Keratinocyte (primary cell): Measurements from ENCODE around the gene BABAM2. TPM values are rescaled to one million over a fixed set of nuclear protein-coding genes. Genes with fewer than 3 reads are reported as not detected.

Experiments
- DNase-seq: peaks from one replicate; pipeline ENCODE4 v3.0.0-alpha.2; 2011; ENCODE audit warnings: low read depth, missing footprints, low spot score
- FAIRE-seq: peaks from 2 replicates; lab custom pipeline; 2011; peaks lifted over from hg19 to GRCh38; lab: Jason Lieb, UNC
- H2AFZ ChIP-seq: 2 replicates; pipeline ENCODE4 v1.6.0; 2012; ENCODE audit warnings: low read length, control low read depth, inconsistent platforms; ENCODE audit not compliant: control insufficient read depth
- H3K27ac ChIP-seq: 2 replicates; pipeline ENCODE4 v1.5.1; 2011; ENCODE audit warnings: low read length; ENCODE audit not compliant: control insufficient read depth, insufficient read depth
- H3K27me3 ChIP-seq: 3 replicates; pipeline ENCODE4 v1.6.0; 2011; ENCODE audit warnings: low read length; ENCODE audit not compliant: control insufficient read depth, insufficient read depth; ENCODE audit errors: extremely low read depth
- H3K36me3 ChIP-seq, 2 experiments: 2 replicates in 1 of 2; 3 replicates in 1 of 2; pipeline ENCODE4 v1.5.1; 2011; ENCODE audit warnings: low read length in 2 of 2, mild to moderate bottlenecking in 1 of 2; ENCODE audit not compliant: control insufficient read depth in 2 of 2, insufficient read depth in 2 of 2; ENCODE audit errors: extremely low read depth in 1 of 2
- H3K4me1 ChIP-seq: 3 replicates; pipeline ENCODE4 v1.5.1; 2011; ENCODE audit warnings: low read length; ENCODE audit not compliant: control insufficient read depth, insufficient read depth; ENCODE audit errors: extremely low read depth
- H3K4me2 ChIP-seq: 3 replicates; pipeline ENCODE4 v1.6.0; 2011; ENCODE audit warnings: low read depth, low read length; ENCODE audit not compliant: control insufficient read depth, insufficient read depth; ENCODE audit errors: extremely low read depth
- H3K4me3 ChIP-seq, 3 experiments: fragments of 200-600 bp in 1 of 3; sonication (generic) in 1 of 3; 2 replicates in 2 of 3; 3 replicates in 1 of 3; pipeline ENCODE4 v1.5.1; 2011 to 2016; ENCODE audit warnings: low read length in 3 of 3, mild to moderate bottlenecking in 3 of 3, control low read depth in 2 of 3, inconsistent platforms in 1 of 3, low read depth in 1 of 3, mixed read lengths in 1 of 3, mixed run types in 1 of 3, moderate library complexity in 1 of 3; ENCODE audit not compliant: control insufficient read depth in 2 of 3, insufficient read depth in 2 of 3; ENCODE audit errors: extremely low read depth in 1 of 3
- H3K79me2 ChIP-seq: 2 replicates; pipeline ENCODE4 v1.6.0; 2012; ENCODE audit warnings: low read length; ENCODE audit not compliant: control insufficient read depth, insufficient read depth
- H3K9ac ChIP-seq: 3 replicates; pipeline ENCODE4 v1.6.0; 2011; ENCODE audit warnings: low read length; ENCODE audit not compliant: control insufficient read depth, insufficient read depth; ENCODE audit errors: extremely low read depth
- H3K9me1 ChIP-seq: 3 replicates; pipeline ENCODE4 v1.6.0; 2011; ENCODE audit warnings: low read length; ENCODE audit not compliant: control insufficient read depth, insufficient read depth; ENCODE audit errors: extremely low read depth
- H3K9me3 ChIP-seq: 2 replicates; pipeline ENCODE4 v1.5.1; 2012; ENCODE audit warnings: low read depth, low read length; ENCODE audit not compliant: control insufficient read depth
- H4K20me1 ChIP-seq: 3 replicates; pipeline ENCODE4 v1.6.0; 2011; ENCODE audit warnings: low read length; ENCODE audit not compliant: control insufficient read depth, insufficient read depth; ENCODE audit errors: extremely low read depth
- CTCF ChIP-seq, 3 experiments: IDR thresholded peaks in 1 of 3; conservative IDR thresholded peaks in 1 of 3; optimal IDR thresholded peaks in 1 of 3; 2 replicates in 2 of 3; 3 replicates in 1 of 3; pipeline versions ENCODE3 to v1.5.1; 2011; ENCODE audit warnings: low read length in 3 of 3, mild to moderate bottlenecking in 3 of 3, moderate library complexity in 2 of 3, control low read depth in 1 of 3, inconsistent platforms in 1 of 3; ENCODE audit not compliant: insufficient read depth in 2 of 3; ENCODE audit errors: extremely low read depth in 1 of 3
- EZH2 ChIP-seq: IDR thresholded peaks from one replicate; pipeline ENCODE4 v1.6.1; 2012; ENCODE audit warnings: inconsistent platforms, mild to moderate bottlenecking, low read length, moderate library complexity
- dilution Hi-C: fragments of 300-500 bp; cut with MboI; formaldehyde crosslinking; loops from one replicate; pipeline ENCODE4 v1.7.0; 2020; ENCODE audit warnings: low sequenced_read_pairs; ENCODE audit not compliant: extremely low pct_ligation_motif_present
- polyA plus RNA-seq, 5 experiments: library from polyadenylated mRNA; depleted of rRNA in 3 of 5; stranded (reverse) in 3 of 5; stranded (forward) in 1 of 5; unstranded in 1 of 5; fragments of >200 nt; gene quantifications; 1 replicate in 1 of 5; 2 replicates in 3 of 5; 3 replicates in 1 of 5; pipeline versions ENCODE4 v1.2.1 to v1.2.3, GENCODE V29; 2011 to 2012; ENCODE audit warnings: missing spikeins in 2 of 5, low read depth in 1 of 5, low replicate concordance in 1 of 5

Gene BABAM2
- polyA plus RNA-seq, 1 donor (not counting 4 experiments of a cell fraction or from before 2014, with no cell fraction given), result 29.8 TPM

- H3K4me1 ChIP-seq, result peaks cover 29% of the 10 kb centered on the region
- TF ChIP-seq CTCF (optimal IDR thresholded peaks at IDR 0.05 in 1 of 3, IDR thresholded peaks at IDR 0.05 in 1 of 3, conservative IDR thresholded peaks at IDR 0.05 in 1 of 3; ENCODE audit: extremely low read depth in 1 of 3, insufficient read depth in 2 of 3, low read length in 3 of 3), result no peak
- no peak for TF ChIP-seq EZH2
- no peaks in the 10 kb centered on the region for H3K9me1 ChIP-seq
- H3K27ac ChIP-seq, result no peak overlapping the region
- H3K9me3 ChIP-seq, result no peaks in the 10 kb centered on the region
- H3K36me3 ChIP-seq, result no peaks in the 10 kb centered on the region
- no peak for FAIRE-seq
- no peak for DNase-seq
- no peak overlapping the region for H3K4me3 ChIP-seq
- no peaks in the 10 kb centered on the region for H3K79me2 ChIP-seq
- no peaks in the 10 kb centered on the region for H3K27me3 ChIP-seq
- H2AFZ ChIP-seq, result no peak overlapping the region
- H4K20me1 ChIP-seq, result no peaks in the 10 kb centered on the region
- dilution Hi-C loops, result no loop called here
- H3K4me2 ChIP-seq, result no peak overlapping the region
- H3K9ac ChIP-seq, result no peak overlapping the region
Observed at GRCh38 chr2:27852691-27853090, 37.8 kb upstream of the BABAM2 start.

GRCh38 chr2:27854229-27854862, 36.2 kb upstream of the BABAM2 start:
- Histone ChIP-seq H3K9ac (no peak overlapping the region), H3K4me2 (no peak overlapping the region), H3K4me1 (peaks cover 30% of the 10 kb centered on the region), H3K27ac (no peak overlapping the region), H3K9me3 (peaks cover 3% of the 10 kb centered on the region), H2AFZ (no peak overlapping the region), H4K20me1 (no peaks in the 10 kb centered on the region), H3K36me3 (no peaks in the 10 kb centered on the region), H3K79me2 (no peaks in the 10 kb centered on the region), H3K4me3 (no peak overlapping the region), H3K9me1 (no peaks in the 10 kb centered on the region), H3K27me3 (no peaks in the 10 kb centered on the region)
- FAIRE-seq (no peak), DNase-seq (no peak)
- dilution Hi-C loops, result no loop called here
- TF ChIP-seq CTCF (optimal IDR thresholded peaks at IDR 0.05 in 1 of 3, IDR thresholded peaks at IDR 0.05 in 1 of 3, conservative IDR thresholded peaks at IDR 0.05 in 1 of 3; ENCODE audit: extremely low read depth in 1 of 3, insufficient read depth in 2 of 3, low read length in 3 of 3) (no peak), EZH2 (no peak)
